CD4-positive, alpha-beta T cell treated with Interleukin-4 for 1 hour (primary cell): ENCODE measurements around the gene LIX1L.
A peak's percentile ranks its signal among the peaks of the same experiment; 100 is the strongest.
"Not testable (repeated sequence)": the region's sequence is repeated elsewhere in the genome, so short reads cannot be mapped to it uniquely, and the experiment has no call there.

Experiments used
- DNase-seq, 2 donors: peaks; one replicate each; pipeline ENCODE4 v3.0.0-alpha.2; 2020 to 2022

LIX1L gene

GRCh38 chr1:145927916-145928643 is 29.7 kb downstream of the LIX1L start:
- DNase-seq = no peak

- DNase-seq = peak; percentile 98 to 99
Measured at GRCh38 chr1:145927063-145927886, 30.5 kb downstream of the LIX1L start, which contains the start of gene RBM8A. TSS of gene RBM8A (minus strand) at chr1:145927484. CDS start at chr1:145927426, 58 bp downstream.

GRCh38 chr1:145926686-145927062 is 31.1 kb downstream of the LIX1L start:
- no peak for DNase-seq

- no peak for DNase-seq
Measured at GRCh38 chr1:145922266-145922665, 35.6 kb downstream of the LIX1L start.

- DNase-seq = not testable (repeated sequence)
Measured at GRCh38 chr1:145920297-145920696, 37.5 kb downstream of the LIX1L start.

- peak; percentile 15 to 29 for DNase-seq
Measured at GRCh38 chr1:145918992-145919939, 38.6 kb downstream of the LIX1L start.

- peak; percentile 95 for DNase-seq
Measured at GRCh38 chr1:145918144-145918991, 39.4 kb downstream of the LIX1L start, which contains the start of gene PEX11B. TSS of gene PEX11B (minus strand) at chr1:145918717. CDS start at chr1:145918688, 29 bp downstream.

GRCh38 chr1:145917595-145917994 is 40.2 kb downstream of the LIX1L start:
- DNase-seq = no peak

GRCh38 chr1:145916745-145917144 is 41.1 kb downstream of the LIX1L start:
- no peak for DNase-seq

- DNase-seq = no peak
Measured at GRCh38 chr1:145912128-145912641, 45.6 kb downstream of the LIX1L start.

- DNase-seq = no peak
Measured at GRCh38 chr1:145908653-145909052, 49.2 kb downstream of the LIX1L start.

- no peak for DNase-seq
Measured at GRCh38 chr1:145906954-145907753, 50.7 kb downstream of the LIX1L start.

GRCh38 chr1:145901312-145902021 is 56.4 kb downstream of the LIX1L start:
- no peak for DNase-seq

GRCh38 chr1:145898756-145899155 is 59.1 kb downstream of the LIX1L start:
- DNase-seq = no peak

GRCh38 chr1:145897969-145898368 is 59.8 kb downstream of the LIX1L start:
- no peak for DNase-seq

- no peak for DNase-seq
Measured at GRCh38 chr1:145895471-145895870, 62.3 kb downstream of the LIX1L start.

- DNase-seq = no peak
Measured at GRCh38 chr1:145893306-145894055, 64.3 kb downstream of the LIX1L start.

- no peak for DNase-seq
Measured at GRCh38 chr1:145892486-145893087, 65.2 kb downstream of the LIX1L start.
